HFFc6 (cell line): ENCODE data around the gene PIK3C2B. TPM values are rescaled to one million over a fixed set of nuclear protein-coding genes. Genes with fewer than 3 reads are reported as not detected.

Experiments used
- DNase-seq: peaks from one replicate; pipeline ENCODE4 v3.0.0-alpha.2; 2018
- H3K27ac Mint-ChIP-seq: 2 replicates; pipeline ENCODE4 v1.8.0; 2020; ENCODE audit warnings: mild to moderate bottlenecking, mixed read lengths
- H3K27me3 Mint-ChIP-seq: 2 replicates; pipeline ENCODE4 v1.8.0; 2021; ENCODE audit warnings: mild to moderate bottlenecking, moderate library complexity, mixed read lengths; ENCODE audit not compliant: insufficient read depth
- H3K36me3 Mint-ChIP-seq: 2 replicates; pipeline ENCODE4 v1.8.0; 2021; ENCODE audit warnings: low read depth, mixed read lengths
- H3K4me1 Mint-ChIP-seq: 2 replicates; pipeline ENCODE4 v1.8.0; 2020; ENCODE audit warnings: low read depth, mixed read lengths
- H3K4me3 Mint-ChIP-seq: 2 replicates; pipeline ENCODE4 v1.8.0; 2020; ENCODE audit warnings: mild to moderate bottlenecking, moderate library complexity, mixed read lengths
- H3K9me3 Mint-ChIP-seq: 2 replicates; pipeline ENCODE4 v1.8.0; 2020; ENCODE audit warnings: mild to moderate bottlenecking, mixed read lengths
- total RNA-seq, 6 experiments: library from RNA; stranded (reverse); fragmentation: NEBNext Ultra II Directional; extraction: Animal tissue kit (Norgen Biotek cat#: 25700); gene quantifications; 2 replicates in 1 of 6; 3 replicates in 5 of 6; pipeline ENCODE4 v1.2.3, GENCODE V29; 2021
- TF ChIP-seq, protein P1 (sequence below): fragments of 200-600 bp; sonication (generic); IDR thresholded peaks from 2 replicates; pipeline ENCODE4 v1.5.0; 2021; ENCODE audit warnings: antibody characterized with exemption, mild to moderate bottlenecking

The PIK3C2B gene
- total RNA-seq, 6 experiments from 2014 or later: 1.6 to 3.2 (median 2.0) TPM

DNA sequence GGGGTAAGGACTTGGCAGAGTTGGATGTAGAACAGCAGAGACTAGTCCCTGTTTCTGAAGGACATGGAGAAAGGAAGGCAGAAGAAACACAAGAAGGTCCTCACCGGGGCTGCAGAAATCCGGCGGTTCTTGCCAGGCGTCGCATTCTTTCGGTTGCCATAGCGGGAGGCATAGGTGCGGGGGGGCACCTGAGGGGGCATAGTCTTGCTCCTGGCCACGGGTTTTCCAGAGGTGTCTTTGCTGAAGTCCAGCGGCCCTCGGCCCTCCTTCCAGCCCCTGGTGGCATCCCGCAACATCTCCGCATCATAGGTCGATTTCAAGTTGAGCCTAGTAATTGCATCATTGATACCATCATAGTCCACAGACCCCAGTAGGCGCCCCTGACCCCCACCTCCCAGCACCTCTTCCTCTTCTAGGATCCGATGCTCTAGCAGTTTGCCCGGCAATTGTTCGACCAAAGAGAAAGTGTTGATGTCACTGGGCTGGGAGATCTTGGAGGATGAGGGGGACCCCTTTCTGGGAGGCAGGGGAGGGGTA lies 25.8 kb downstream of the PIK3C2B start:
- Mint-ChIP-seq H3K36me3 (no peaks in the 10 kb centered on the region), H3K9me3 (no peaks in the 10 kb centered on the region), H3K27ac (no peak overlapping the region), H3K4me3 (no peak overlapping the region), H3K27me3 (peaks cover 12% of the 10 kb centered on the region), H3K4me1 (no peaks in the 10 kb centered on the region)
- TF ChIP-seq, protein P1, sequence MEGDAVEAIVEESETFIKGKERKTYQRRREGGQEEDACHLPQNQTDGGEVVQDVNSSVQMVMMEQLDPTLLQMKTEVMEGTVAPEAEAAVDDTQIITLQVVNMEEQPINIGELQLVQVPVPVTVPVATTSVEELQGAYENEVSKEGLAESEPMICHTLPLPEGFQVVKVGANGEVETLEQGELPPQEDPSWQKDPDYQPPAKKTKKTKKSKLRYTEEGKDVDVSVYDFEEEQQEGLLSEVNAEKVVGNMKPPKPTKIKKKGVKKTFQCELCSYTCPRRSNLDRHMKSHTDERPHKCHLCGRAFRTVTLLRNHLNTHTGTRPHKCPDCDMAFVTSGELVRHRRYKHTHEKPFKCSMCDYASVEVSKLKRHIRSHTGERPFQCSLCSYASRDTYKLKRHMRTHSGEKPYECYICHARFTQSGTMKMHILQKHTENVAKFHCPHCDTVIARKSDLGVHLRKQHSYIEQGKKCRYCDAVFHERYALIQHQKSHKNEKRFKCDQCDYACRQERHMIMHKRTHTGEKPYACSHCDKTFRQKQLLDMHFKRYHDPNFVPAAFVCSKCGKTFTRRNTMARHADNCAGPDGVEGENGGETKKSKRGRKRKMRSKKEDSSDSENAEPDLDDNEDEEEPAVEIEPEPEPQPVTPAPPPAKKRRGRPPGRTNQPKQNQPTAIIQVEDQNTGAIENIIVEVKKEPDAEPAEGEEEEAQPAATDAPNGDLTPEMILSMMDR: no peak
- no peak for DNase-seq

DNA sequence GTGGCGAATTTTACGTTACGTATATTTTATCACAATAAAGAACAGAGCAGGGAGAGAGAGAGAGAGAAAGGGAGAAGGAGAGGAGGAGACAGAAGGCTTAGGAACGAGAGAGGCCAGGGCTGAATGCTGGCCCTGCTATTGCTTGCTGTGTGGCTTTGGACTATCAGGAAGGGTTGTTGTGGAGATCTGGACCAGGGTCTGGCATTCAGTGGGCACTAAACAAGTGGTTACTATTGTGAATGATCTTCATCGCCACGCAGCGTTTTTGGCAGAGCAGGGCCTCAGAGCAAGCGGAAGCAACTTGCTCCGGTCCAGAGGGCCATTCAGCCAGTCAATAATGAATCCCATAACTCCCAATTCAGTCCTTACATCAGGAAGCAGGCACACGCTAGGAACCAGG lies 26.4 kb downstream of the PIK3C2B start:
- DNase-seq: no peak
- H3K36me3 Mint-ChIP-seq: no peaks in the 10 kb centered on the region
- no peak overlapping the region for H3K4me3 Mint-ChIP-seq
- H3K27ac Mint-ChIP-seq: no peak overlapping the region
- peaks cover 12% of the 10 kb centered on the region for H3K27me3 Mint-ChIP-seq
- no peaks in the 10 kb centered on the region for H3K9me3 Mint-ChIP-seq
- TF ChIP-seq, protein P1: no peak
- no peaks in the 10 kb centered on the region for H3K4me1 Mint-ChIP-seq

DNA sequence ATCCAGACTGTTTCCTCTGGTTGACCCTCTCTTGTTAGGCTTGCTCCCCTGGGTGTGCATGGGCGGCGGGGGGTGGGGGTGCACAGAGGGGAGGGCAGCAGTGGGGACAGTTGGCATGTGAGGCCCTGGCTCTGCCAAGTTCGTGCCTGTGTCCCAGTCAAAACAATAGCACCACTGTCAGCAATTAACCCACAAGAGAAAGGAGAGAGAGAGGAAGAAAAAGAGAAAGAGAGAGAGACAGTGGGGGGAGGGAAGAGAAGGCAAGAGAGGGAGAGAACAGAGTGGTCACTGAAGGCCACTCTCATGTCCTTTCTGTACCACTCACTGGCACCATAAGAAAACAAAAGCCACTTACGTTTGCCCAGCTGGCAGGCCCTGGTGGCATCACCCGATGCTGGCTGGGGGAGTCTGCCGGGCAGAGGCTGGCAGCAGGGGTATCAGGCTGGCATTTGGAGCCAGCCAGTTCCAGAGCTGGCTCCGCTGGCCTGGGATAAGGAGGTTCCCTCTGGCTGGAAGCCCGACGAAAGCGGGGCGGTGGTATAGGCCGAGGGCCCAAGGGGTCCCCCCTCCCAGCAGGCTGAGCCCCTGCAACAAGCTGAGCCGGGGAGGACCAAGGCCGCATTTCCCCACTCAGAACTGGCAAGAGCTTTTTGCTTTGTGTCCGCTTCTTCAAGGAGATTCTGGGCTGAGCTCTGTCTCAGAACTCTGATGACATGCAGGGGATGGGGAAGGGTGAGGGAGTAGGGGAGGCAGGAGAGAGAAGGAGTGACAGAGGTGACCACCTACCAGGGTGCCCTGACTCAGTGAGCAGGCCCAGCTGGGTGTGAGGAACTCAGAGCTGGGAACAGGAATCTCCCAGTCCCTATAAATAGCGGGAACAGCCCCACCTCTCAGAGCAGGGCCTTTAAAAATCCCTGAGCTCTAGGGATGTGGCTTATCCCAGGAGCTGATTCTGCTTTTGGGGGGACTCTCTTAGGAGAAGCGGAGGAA lies 27.9 kb downstream of the PIK3C2B start:
- TF ChIP-seq, protein P1: no peak
- H3K27me3 Mint-ChIP-seq: peaks cover 12% of the 10 kb centered on the region
- H3K4me1 Mint-ChIP-seq: no peaks in the 10 kb centered on the region
- H3K4me3 Mint-ChIP-seq: no peak overlapping the region
- no peak overlapping the region for H3K27ac Mint-ChIP-seq
- no peaks in the 10 kb centered on the region for H3K36me3 Mint-ChIP-seq
- DNase-seq: no peak
- H3K9me3 Mint-ChIP-seq: no peaks in the 10 kb centered on the region

DNA sequence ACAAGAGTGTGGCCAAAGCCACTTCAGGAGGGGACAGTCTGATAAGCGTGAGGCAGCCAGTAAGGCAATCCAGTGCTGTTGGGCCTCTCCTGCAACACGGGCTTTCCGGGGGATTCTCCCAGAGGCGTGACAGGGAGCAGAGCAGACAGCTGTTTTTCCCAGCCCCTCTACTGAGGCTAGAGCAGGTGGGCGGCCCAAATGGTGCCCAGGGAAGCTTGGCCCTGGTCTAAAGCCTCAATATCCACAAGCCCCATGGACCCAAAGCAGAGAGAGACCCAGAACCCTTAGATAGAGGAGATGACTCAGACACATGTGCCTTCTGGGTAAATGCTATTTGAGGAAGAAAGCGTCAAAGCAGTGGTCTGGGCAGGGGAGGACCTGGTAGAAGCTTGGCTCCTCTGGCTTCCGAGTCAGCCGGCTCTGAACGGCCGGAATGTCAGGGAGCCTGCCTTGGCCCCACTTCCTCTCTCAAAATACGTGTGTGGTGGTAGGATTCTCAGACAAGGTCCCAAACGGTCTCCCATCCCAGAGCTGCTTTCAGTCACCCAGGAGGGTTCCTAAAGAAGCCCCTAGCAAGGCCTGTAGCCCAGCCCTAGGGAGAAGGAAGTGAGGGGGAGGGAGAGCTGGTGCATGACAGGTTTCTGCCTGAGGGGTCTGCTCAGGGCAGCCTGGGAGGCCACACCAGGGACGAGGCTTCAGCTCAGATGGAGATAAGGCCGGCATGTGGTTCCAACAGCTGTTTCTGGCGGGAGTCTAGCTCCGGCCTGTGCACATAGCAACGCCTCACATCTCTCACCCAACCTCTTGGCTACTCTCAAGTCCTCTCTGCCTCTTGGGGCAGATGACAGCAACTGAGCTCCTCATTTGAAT lies 28.8 kb downstream of the PIK3C2B start:
- H3K4me1 Mint-ChIP-seq: no peaks in the 10 kb centered on the region
- no peak overlapping the region for H3K27ac Mint-ChIP-seq
- H3K27me3 Mint-ChIP-seq: peaks cover 17% of the 10 kb centered on the region
- H3K36me3 Mint-ChIP-seq: no peaks in the 10 kb centered on the region
- H3K9me3 Mint-ChIP-seq: no peaks in the 10 kb centered on the region
- DNase-seq: no peak
- TF ChIP-seq, protein P1: no peak
- H3K4me3 Mint-ChIP-seq: no peak overlapping the region

DNA sequence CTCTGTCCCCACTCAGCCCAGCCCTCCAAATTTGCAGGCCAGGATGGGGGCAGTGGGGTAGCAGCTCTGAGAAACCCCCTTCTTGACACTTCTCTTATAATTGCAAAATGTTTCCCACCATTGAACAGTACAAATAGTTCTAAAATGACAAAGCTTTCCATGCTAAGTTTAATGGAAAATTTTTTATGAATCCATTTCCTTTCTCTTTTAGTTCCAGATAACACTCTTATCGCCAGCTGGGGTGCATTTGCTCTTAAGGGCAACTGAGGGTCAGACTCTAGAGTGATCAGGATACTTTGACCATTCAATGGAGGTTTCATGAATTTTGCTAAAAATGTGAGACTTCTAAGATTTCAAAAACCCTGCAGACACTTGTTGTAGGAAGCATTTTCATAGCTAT lies 29.9 kb downstream of the PIK3C2B start:
- H3K36me3 Mint-ChIP-seq: no peaks in the 10 kb centered on the region
- no peaks in the 10 kb centered on the region for H3K4me1 Mint-ChIP-seq
- no peak overlapping the region for H3K4me3 Mint-ChIP-seq
- peaks cover 18% of the 10 kb centered on the region for H3K27me3 Mint-ChIP-seq
- H3K27ac Mint-ChIP-seq: no peak overlapping the region
- no peak for DNase-seq
- H3K9me3 Mint-ChIP-seq: no peaks in the 10 kb centered on the region
- TF ChIP-seq, protein P1: no peak
